ENCODE data around the gene ZFHX3.
"Not testable (repeated sequence)": the region's sequence is repeated elsewhere in the genome, so short reads cannot be mapped to it uniquely, and the experiment has no call there.

ZFHX3 gene
- total RNA-seq: 0 to 0.81 reads per million in 2 donors

DNA sequence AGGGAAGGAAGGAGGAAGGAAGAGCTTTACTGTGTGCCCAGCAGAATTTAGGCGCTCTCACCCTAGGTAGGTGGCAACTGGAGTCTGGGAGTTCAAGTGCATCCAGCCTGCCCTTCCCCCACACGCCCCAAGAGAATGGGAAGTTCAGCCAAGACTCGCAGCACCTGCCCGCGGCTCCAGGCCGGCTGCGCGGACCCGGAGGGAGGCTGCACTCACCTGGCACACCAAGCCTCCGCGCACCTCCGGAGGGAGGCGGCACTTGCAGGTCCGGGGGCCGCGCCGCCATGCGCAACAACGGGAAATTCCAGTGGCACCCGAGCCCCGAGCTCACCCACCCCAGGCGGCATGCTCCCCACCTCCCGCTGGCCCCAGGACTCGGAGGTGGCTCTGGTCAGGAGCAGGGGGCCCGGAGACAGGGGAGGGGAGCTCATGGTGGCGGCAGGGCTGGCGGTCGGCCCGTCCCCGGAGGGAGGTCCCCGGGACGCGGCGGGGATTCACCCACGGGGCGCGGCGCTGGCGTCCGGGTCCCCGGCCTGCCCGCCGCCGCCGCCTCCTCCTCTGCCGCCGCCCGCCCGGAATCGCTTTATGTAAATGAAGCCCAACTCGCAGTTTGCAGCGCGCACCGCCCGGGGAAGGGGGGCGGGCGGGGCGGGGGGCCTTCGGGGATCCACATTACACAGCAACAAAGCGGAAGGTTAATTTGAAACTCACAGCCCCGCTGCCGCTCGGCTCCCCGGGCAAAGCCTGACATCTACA lies at the start of gene ZFHX3:
Gene ZFHX3, minus strand, starts transcription at position 593 of the 756 bp plus-strand sequence. CDS start 87,983 bp downstream, outside the sequence.
- DNase-seq: no peak

GRCh38 chr16:73096510-73096909 lies 48.6 kb upstream of the ZFHX3 start:
- no peak for DNase-seq

DNA sequence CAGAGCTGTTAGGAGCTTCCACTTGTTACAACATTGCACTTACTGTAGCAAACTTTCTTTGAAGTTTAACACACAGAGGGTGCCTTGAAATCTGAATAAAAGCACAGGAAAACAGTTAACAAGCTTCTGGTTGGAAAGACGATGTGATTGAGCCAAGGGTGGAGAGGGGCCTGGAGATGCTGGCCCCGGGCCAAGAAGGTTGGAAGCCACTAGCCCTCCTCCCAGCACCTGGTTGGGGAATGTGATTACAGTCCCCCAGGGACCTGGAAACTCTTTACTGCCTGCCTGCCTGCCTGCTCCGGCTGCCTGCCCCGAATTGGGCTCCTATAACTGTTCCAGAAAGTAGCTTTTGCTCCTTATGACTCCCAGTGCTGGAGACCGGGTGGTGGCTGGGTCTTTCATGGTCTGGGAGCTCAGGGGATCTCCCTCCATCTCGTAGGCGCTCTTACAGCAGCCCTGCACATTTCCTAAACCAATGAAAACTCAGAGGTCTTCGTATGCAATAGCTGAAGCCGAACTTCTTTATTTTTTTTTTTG lies 48.0 kb upstream of the ZFHX3 start:
- no peak for DNase-seq

DNA sequence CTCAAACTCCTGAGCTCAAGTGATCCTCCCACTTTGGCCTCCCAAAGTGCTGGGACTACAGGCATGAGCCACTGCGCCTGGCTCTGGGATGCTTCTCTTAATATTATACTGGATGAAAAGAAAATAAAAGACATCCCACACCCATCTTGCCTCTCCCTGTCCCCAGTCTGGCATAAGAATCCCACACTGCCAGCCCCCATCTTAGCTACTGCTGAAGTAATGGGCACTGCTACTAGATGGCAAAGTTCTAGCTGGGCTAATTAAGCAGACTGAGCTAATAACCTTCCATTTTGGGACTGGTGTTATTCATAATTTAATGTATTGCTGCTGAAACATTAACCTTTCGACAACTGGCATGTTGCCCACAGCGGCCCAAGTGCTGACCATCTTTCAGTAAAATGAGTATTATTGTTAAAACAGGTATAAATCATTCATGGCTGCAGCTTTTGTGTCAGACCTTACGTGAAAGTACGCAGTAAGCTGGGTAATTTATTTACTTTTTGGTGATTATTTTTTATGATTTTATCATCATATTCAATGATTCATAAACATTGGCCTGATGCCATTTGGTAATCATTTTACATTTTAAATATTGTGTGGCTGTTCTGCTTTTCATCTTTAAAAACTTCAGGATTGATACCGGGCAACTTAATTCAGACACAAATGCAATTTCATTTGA lies 47.4 kb upstream of the ZFHX3 start:
- DNase-seq: no peak

- DNase-seq: no peak
These were observed 46.4 kb upstream of the ZFHX3 start for GRCh38 chr16:73094371-73094770.

- no peak for DNase-seq
These were observed 45.5 kb upstream of the ZFHX3 start for GRCh38 chr16:73093146-73094144.

- no peak for DNase-seq
These were observed 44.4 kb upstream of the ZFHX3 start for GRCh38 chr16:73092236-73092781.

- DNase-seq: no peak
These were observed 43.2 kb upstream of the ZFHX3 start for GRCh38 chr16:73091174-73091573.

- DNase-seq: no peak
These were observed 41.5 kb upstream of the ZFHX3 start for GRCh38 chr16:73089420-73089819.

- no peak for DNase-seq
These were observed 38.2 kb upstream of the ZFHX3 start for GRCh38 chr16:73086108-73086507.

GRCh38 chr16:73083271-73083670 lies 35.3 kb upstream of the ZFHX3 start:
- DNase-seq: no peak

GRCh38 chr16:73082634-73083051 lies 34.7 kb upstream of the ZFHX3 start:
- DNase-seq: not testable (repeated sequence)

DNA sequence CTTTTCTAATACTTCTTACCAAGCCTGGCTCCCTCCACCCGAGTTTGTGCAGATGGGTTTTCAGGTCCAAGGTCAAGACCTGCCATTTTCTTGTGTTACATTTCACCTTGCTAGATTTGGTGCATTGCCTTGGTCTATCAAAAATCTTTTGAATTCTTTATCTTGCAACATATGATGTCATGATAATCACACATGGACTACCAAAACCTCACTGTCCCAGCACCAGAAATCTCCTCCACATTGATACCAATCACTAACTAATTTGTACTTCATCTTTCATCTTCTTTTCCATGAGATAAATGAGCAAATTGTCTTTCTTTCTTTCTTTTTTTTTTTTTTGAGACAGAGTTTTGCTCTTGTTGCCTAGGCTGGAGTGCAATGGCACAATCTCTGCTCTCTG lies 33.0 kb upstream of the ZFHX3 start:
- DNase-seq: no peak

DNA sequence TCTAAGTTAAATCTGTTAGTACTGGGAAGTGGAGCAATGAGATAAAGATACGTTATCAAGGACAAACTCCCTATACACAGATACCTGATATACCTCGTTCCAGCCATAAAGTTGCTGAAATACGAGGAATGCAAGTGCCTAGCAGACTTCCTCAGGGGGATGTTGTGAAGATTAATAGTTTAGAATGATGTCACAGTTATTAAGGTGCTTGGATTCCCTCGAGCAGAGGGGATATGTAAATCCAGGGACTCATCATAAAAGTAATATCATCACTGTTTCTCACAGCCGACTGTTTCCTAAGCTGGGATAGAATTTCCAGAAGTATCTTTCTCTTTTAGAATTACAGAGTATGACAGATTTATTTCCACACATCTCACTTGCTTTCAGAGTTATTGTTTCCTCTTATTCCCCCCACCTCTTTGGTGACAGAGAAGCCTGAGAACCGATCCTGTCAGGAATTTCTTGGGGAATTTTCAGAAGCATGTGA lies 28.4 kb upstream of the ZFHX3 start:
- no peak for DNase-seq

GRCh38 chr16:73074382-73074781 lies 26.5 kb upstream of the ZFHX3 start:
- DNase-seq: no peak

- not testable (repeated sequence) for DNase-seq
These were observed 24.1 kb upstream of the ZFHX3 start for GRCh38 chr16:73072051-73072450.

DNA sequence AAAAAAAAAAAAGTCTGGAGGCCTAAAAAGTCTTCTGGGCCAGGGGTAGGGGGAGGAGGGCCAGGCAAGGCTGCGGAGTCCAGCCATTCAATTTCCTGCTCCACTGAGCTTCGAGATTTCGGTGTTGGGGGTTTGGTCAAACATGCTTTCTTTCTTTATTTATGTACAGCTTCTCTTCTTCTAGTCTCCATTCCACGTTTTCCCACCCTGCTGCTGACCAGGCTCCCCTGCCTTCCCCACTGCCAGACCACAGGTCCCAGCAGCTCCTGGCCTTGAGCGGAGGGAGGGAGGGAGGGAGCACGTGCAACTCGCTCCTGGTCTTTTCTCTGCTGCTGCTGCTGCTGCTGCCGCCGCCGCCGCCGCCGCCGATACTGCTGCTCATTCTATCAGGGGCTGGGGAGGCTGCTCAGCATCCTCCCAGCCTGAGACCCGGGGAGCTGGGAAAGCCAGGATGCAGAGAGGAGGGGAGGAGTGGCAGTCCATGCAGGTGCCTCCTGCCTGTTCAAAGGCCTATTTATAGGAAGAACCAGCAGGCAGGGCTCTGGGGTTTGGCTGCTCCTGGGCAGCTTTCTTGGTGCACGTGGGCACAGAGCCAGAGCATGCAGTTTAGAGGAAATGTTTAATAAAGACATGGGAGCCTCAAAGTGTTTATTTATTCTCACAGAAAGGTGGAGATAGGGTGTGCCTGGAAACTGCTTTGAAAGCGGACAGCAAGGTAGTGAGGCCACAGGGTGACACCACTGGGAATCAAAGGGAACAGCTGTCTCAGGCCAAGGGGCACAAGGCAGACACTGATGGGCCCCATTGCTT lies 23.4 kb upstream of the ZFHX3 start:
- DNase-seq: no peak

DNA sequence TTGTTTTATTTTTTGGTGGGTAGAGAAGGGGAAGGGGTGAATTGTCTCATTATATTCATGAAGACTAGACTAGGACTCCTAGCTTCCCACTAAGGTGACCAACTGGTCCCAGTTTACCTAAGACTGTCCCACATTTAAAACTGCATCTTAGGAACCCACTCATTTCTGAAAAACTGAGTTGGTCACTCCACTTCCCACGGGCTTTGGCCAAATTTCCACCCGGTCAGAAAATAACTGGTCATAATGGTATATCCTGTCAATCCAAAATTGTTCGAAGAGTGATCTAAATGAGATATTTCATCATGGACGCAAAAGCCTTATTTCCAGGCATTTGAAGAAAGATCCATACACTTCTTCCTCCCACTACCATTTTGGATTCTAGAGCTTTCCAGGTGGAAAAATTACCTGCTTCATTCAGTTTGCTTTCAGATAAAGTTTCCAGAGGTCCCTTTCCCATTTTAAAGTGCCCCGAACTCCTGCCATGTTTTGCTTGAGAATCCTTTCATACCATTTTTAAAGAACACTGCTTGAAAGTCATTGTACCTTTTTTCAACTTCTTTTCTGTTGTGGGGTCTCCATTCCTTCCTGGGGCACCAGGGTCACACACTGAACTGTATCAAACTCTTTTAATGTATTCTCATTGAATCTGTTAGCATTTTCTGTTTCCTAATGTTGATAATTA lies 21.8 kb upstream of the ZFHX3 start:
- DNase-seq: no peak

GRCh38 chr16:73068541-73069401 lies 20.8 kb upstream of the ZFHX3 start:
- no peak for DNase-seq
